Left hindlimb (tissue), 1 donor: ENCODE data around the gene UBAP2L.
"Not testable (repeated sequence)": the region's sequence is repeated elsewhere in the genome, so short reads cannot be mapped to it uniquely, and the experiment has no call there.

ENCODE experiments used
- DNase-seq: peaks from one replicate; pipeline ENCODE4 v3.0.0-alpha.2; 2018

UBAP2L gene

DNA sequence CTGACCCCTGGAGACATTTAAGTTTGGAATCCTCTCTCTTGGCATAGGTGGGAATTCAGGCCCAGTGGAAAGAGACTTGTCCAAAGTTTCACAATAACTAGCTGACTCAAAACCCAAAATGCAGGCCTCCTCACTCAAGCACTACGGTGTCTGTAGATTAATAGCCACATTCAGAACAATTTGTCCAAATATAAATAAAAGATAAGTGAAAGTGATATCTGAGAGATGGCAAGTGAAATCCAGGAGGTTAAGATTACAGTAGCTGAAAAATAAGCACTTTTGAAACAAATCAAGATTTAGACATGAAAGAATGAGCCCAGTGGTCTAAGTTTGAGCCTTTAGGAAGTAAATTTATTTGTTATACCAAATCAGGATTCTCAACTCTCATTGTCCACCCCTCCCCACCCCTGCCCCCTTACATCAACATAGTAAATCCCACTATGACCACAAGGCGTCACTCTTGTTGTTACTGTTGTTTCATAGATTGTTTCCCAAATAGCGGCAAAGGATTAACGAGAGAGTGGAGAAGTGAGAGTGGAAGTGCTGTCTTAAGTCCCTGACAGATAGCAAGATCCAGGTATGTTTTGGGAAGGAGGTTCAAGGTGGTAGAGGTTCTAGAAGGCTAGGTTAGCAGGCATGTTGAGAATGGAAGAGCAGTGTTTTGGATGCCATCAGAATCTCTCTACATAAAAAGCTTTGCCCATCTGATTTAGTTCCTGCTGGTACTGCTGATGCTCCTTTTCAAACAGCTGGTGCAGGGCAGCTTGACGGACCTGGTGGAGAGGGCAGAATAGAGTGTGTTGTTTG is 21.8 kb upstream of the UBAP2L start:
- DNase-seq = no peak

DNA sequence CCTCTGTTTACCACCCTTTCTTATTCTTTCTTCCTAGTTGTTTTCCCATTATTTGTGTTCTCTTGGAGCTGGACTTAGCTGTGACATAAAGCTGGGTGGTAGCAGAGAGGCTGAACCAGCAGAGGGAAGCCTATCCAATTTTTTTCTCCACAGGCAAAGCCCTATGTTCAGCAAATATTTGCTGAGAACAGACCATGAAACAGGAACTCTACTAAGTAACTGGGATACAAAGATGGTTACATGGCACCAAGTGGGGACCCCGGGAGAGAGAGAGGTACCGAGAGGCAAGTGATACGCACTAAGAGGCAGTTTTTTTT is 21.2 kb upstream of the UBAP2L start:
- no peak for DNase-seq

DNA sequence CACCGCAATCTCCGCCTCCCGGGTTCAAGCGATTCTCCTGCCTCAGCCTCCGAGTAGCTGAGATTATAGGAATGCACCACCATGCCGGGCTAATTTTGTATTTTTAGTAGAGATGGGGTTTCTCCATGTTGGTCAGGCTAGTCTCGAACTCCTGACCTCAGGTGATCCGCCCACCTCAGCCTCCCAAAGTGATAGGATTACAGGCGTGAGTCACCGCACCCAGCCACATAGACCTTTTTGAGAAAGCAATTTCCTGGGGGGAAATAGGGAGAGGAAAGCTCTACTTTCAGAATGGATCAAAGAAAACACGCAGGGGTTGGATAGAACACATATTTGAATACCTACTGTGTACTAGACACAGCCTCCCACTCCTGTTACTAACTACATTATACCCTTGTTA is 15.0 kb upstream of the UBAP2L start:
- DNase-seq = not testable (repeated sequence)

DNA sequence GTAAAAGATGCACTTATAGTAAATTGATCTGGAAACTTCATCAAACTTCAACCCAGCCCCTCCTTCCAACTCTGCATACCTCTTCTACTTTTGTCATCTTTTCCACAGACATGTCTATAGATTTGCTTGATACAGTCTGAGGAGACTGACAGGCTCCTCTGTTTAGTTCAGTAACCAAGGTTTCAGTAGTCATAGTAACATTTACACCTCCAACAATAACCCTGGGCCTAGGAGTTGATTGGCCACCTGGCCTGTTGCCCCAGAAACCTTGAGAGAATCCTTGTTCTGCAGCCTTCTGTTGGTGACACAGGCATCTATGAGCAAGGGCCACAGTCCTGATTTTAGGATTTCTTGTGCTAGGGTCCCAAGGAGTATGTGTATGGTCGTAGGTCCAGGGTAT is 14.6 kb upstream of the UBAP2L start, which contains the start of gene CFAP141:
Gene CFAP141 (minus strand): TSS at position 138 of the 400 bp plus-strand sequence. CDS start 26 bp downstream, at position 112.
- no peak for DNase-seq

DNA sequence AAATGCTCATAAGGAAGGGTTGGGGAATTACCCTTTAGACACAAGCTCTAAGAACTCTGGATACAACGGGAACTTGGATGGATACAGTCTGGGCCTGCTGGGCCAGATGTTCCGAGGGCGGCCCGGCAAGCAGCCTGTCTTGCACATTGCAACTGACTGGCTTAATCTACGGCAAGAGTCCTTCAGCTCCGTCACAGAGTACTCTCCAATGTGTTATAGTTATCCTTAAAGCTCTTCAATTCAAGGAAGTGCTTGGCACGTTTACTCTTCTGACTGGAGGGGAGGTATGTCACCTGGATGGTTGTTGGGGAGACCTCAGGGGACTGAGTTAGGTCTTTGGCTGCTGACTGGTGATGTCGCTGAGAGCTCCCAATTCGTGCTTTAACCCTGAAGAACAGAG is 13.5 kb upstream of the UBAP2L start:
- no peak for DNase-seq

DNA sequence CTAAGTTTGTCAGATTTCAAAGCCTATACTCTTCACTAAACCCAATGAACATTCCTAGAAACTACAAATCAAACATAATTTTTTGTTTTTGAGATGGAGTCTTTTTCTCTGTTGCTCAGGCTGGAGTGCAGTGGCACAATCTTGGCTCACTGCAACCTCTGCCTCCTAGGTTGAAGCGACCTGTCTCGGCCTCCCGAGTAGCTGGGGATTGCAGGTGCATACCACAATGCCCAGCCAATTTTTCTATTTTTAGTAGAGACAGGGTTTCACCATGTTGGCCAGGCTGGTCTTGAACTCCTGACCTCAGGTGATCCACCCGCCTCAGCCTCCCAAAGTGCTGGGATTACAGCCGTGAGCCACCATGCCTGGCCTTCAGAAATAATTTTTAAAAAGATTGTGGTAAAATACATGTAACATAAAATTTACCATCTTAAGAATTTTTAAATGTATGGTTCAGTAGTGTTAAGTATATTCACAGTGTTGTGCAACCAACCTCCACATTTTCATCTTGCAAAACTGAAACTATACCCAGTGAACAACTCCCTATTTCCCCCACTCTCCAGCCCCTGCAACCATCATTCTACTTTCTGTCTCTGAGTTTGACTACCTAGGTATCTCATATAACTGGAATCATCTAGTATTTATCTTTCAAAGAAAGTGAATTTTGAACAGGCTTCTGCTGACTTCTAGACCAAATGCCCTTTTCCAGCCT is 11.9 kb upstream of the UBAP2L start:
- no peak for DNase-seq

DNA sequence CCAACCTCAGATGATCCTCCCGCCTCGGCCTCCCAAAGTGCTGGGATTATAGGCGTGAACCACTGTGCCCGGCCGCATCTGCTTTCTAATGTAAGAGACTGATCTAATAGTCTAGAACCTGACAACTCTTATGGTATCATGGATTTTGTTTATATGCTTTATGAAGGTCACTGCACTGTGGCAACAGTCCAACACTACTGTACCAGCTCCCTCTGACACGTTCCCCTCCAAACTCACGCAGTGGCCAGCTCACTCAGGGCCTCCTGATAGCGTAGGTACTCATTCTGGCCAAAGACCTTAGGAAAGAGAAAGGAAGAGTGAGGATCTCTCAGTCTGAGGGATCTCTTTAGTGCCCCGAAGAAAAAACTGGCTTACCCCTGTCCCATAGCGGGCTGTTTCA is 8.7 kb upstream of the UBAP2L start:
- DNase-seq = no peak

DNA sequence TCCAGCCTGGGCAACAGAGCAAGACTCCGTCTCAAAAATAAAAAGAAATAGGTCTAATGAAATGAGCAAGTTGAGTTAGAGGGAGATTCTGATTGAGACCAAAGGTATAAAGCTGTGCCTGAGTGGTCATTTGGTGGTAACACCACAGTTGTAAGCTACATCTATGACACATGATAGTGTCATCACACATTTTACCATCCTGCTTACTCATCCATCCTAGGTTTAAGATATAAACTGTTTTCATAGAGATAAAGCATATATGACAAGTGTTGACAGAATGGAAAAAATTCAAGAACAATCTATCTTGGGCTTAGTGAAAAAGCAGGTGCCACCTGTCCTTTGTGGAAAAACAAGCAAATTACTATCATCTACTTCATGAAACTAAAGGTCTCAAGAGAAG is 7.5 kb upstream of the UBAP2L start:
- DNase-seq = no peak

DNA sequence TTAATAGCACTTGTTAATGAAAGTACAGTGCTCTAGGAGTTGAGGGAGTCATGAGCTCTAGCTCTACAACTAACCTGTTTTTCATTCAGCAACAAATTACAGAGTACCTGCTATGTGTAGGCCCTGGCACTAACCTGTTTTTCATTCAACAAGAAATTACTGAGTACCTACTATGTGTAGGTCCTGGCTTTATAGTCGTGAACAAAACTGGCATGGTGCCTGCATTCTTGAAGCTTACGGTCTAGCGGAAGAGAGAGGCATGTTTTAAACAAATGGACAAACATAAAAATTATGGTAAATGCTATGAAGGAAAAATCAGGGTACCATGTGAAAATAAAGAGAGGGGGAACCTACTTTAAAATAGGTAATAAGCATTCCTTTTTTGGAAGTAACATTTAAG is 2.2 kb upstream of the UBAP2L start:
- DNase-seq = no peak

DNA sequence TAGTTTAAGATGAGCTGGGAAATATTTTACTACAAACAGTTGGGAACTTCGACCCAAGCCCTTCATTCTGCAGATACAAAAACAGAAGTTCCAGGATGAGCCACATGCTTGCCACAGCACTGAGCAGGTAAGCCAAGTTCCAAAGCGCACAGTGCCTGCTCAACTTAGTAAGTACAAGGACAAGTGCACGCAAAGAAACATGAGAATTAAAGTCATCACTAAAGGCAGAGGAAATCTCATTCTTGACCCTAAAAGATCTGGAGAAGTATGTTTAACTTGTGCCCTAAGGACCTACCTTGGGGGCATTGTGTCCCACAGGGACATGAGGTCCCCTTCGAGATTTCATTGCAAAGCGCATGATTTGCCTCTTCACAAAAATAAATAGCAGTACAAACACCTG is 1.2 kb upstream of the UBAP2L start:
- no peak for DNase-seq

DNA sequence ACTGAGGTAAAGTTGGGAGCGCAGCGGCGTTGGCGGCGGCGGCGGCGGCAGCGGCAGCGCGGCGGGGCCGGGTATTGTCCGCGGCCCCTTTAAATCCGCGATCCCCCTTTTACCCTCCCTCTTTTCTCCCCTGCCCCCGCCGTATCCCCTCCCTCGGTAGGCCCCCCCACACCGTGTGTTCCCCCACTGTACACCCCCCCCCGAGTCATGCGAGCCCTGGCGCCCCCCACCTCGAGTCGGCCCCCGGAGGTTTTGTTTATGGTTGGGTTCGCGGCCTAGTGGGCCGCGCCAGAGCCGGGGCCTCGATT is 169 bp downstream of the UBAP2L start:
- no peak for DNase-seq

DNA sequence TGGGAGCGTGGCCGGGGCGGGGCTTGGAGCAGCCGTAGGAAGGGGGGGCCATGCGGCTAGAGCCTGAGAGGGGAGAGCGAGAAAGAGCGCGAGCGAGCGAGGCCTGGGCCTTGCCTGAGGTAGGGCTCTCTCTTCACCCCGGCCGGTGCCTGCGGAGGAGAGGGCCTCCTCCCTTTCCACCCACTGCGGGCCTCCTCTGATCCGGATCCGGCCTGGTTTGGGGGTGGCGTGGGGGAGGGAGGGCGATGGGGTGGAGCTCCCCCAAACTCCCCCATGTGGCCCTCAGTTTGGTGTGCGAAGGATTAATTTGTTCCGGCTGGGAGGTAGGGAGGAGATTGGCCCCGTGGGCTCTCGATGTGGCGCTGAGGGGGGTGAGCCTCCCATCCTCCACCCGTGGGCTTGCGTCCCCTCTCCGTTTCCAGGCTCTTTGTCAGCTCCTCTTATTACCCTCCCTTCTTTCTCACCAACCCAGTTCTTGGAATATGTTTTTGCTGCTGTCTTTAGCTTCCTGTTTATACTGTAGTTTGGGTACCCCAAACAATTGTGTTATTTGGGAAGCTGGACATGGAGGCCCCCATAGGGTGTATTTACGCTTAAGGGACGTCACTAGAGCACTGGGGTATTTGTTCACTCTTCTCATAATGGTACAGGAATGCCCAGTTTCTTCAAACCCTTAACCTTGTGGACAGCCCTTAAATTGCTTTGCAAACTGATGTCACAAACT is 685 bp downstream of the UBAP2L start:
- peak; percentile 75 for DNase-seq

DNA sequence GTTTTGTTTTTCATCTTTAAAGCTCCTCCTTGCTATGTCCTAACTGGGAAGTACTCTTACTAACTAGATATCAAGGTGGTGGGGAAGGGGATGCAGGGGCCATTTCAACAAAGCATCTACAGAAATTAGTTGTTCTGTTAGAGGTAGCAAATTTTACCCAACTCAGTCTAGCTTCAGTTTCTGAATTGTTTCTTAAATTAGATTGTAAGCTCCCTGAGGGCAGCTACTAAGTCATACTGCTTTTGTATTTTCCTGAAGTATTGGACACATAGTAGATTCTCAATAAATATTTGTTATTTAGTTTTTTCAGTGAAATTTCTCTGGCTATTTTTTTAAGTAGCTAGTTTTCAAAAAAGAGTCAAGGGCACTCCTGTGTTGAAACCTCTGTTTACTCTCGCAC is 1.8 kb downstream of the UBAP2L start:
- no peak for DNase-seq

DNA sequence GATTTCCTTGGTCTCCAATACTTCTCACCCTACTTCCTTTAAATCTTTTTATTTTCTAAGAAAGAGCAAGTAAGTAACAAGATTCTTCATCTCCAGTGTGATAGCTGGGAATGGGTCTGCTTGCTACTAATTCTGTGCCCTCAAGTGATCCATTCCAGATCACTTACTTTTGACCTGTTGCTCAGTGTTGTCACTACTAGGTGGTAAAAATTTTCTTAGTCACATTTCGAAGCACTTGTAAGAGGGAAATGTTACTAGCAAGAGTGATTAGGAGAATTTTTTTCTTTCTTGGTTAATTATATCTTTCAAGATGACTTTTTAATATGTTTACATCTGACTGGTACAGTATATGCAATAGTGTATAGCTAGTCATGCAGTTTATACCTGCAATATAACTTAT is 2.2 kb downstream of the UBAP2L start:
- no peak for DNase-seq

DNA sequence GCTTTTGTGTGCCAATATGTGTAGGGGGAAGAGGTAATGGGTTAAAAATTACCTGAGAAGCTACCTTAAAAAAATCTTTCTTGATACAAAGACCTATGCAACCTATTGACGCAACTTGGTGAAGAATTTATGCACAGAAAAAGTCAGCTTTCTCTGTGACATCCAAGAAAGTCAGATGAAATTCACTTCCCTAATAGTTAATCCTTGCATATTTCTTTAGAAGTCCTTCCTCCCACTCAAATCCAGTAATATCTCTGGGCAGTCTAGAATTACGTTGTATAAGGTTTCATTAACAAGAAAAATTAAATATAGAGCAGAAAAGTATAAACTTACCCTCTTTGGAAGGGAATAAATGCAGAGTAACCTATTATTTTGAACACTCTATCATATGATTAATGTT is 2.9 kb downstream of the UBAP2L start:
- no peak for DNase-seq

DNA sequence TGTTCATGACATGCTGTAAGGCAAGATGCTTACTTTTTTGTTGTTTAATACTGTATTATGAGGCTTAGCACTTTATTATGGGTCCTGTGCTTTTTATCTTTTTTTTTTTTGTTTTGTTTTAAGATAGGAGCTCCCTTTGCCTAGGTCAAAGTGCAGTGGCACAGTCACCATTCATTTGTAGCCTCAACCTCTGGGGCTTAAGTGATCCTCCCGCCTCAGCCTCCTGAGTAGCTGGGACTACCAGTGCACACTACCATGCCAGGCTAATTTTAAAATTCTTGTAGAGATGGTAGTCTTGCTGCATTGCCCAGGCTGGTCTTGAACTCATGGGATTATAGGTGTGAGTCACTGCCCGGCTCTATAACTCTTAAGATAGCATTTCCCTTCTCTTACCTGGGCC is 4.6 kb downstream of the UBAP2L start:
- no peak for DNase-seq

DNA sequence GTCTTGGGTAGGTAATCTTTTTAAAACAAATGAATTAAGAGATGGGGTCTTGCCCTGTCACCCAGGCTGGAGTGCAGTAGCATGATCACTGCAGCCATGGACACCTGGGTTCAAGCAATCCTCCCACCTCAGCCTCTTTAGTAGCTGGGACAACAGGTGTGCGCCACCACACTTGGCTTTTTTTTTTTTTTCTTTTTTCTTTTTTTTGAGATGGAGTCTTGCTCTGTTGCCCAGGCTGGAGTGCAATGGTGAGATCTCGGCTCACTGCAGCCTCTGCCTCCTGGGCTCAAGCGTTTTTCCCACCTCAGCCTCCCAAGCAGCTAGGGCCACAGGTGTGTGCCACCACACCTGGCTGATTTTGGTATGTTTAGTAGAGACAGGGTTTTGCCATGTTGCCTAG is 10.4 kb downstream of the UBAP2L start:
- DNase-seq = not testable (repeated sequence)

DNA sequence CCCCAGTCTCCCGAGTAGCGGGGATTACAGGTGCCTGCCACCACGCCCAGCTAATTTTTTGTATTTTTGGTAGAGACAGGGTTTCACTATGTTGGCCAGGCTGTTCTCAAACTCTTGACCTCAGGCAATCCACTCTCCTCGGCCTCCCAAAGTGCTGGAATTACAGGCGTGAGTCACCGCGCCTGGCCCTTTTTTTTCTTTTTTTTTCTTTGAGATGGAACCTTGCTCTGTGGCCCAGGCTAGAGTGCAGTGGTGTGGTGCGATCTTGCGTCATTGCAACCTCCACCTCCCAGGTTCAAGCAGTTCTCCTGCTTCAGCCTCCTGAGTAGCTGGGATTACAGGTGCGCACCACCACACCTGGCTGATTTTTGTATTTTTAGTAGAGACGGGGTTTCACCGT is 12.4 kb downstream of the UBAP2L start:
- not testable (repeated sequence) for DNase-seq

DNA sequence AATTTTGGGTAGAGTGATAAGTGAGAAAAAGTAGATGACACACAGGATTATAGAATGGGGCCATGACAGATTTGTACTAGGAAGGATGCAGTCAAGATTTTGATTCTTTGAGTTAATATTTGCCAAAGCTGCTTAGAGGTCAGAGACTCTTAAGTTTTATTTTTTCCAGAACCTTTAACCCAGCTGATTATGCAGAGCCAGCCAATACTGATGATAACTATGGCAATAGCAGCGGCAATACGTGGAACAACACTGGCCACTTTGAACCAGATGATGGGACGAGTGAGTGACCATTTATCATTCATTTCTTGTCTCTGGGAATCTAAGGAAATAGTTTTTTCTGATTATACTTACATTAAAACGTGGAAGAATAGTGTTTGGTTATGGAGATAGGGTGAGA is 16.1 kb downstream of the UBAP2L start:
- no peak for DNase-seq

DNA sequence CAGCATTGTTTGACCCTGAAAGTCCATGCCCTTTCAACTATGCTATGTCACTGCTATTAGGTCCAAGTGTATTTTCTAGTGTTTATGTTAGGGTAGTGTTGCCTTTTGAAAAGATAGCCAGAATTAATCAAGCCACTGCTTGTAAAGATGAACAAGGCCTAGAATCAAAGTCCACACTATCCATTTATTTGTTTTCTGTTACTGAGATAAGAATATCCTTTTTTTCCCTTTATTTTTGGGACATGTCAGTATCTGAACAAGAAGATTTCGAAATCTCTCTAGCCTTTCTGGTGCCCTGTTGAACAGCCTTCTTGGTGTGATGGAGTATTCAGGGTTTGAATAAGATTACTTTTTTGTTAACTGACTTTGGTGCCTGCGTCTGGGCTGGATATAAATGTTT is 16.7 kb downstream of the UBAP2L start:
- DNase-seq = no peak

DNA sequence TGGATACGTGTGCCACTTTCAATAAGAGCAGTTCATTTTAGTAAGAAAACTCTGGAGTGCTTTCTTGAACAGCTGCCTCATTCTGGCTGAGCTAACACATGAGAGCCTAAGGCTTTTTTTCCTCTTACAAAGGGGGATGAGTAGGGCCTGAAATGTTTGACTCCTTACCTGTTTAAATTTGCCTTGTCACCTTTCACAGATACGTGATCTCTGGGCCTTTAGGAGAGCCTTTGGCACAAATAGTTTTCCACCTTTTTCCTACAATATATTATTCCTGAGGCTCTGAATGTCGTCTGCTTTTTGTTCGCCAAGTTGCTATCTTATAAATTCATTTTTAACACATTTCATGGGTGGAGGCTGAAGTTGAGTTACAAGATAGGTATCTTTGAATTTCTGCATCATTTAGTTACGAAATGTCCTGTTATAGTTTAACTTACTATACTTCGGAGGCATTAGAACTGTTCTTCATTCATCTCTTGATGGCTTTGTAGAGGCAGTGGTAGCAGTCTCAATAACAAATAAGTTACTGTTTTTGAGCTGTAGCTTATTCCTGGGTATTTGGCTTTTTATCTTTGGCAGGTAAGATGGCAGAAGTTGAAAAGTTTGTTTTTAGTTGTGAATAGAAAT is 17.2 kb downstream of the UBAP2L start:
- DNase-seq = no peak

DNA sequence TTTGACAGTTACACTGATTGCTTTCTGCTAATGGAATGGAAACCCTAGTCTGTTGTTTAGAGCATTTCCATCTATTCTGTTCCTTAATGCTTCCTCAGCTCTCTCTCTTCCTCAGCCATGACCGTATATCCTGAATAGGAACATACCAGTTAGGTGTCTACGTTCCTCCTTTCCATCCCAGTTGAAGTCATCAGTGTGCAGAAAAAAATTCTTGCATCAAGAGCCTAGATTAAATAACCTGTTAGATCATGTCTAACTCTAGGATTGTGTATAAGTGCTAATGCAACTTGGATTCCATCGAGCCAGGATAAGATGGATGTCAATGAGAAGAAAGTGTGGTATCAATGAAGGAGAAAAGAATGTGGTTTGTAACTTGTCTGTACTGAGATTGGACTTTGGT is 18.7 kb downstream of the UBAP2L start:
- no peak for DNase-seq

DNA sequence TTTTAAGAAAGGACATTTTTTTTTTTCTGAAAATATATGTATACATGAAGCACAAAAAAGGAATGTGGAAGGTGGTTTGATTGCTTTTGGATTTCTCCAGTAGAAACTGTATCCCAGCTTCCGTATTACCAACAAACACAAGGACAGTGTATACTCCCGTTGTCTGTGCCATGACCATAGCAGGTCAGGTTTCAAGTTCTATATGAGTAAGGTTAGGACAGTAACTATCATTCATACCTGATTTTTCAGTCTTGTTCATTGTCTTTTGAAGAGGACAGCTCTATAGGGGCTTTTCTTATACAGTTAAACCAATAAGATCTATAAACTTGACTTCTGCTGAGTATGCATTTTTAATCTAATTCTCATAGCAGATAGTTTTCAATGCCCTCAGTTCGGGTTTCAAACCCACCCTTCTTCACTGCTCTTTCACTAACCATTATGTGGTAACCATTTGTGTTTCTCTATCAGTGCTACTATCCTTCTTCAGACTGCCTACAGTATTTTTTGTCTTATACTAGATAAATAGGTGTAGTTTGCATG is 19.6 kb downstream of the UBAP2L start:
- no peak for DNase-seq
